Eye (tissue), 1 donor: ENCODE results near the gene TCF4.

ENCODE experiments used
- DNase-seq: peaks from one replicate; pipeline ENCODE4 v3.0.0-alpha.2; 2015

Gene TCF4

GRCh38 chr18:55283309-55283708, 304.7 kb downstream of the TCF4 start:
- no peak for DNase-seq

GRCh38 chr18:55280503-55280902, 307.5 kb downstream of the TCF4 start:
- DNase-seq = no peak

- DNase-seq = no peak
Observed at GRCh38 chr18:55275039-55275901, 312.7 kb downstream of the TCF4 start.

GRCh38 chr18:55272510-55273243, 315.3 kb downstream of the TCF4 start:
- DNase-seq = no peak

GRCh38 chr18:55269622-55270021, 318.4 kb downstream of the TCF4 start:
- DNase-seq = no peak

GRCh38 chr18:55268628-55269275, 319.2 kb downstream of the TCF4 start:
- DNase-seq = no peak

GRCh38 chr18:55268151-55268601, 319.8 kb downstream of the TCF4 start:
- DNase-seq = no peak

GRCh38 chr18:55266981-55267380, 321.0 kb downstream of the TCF4 start:
- no peak for DNase-seq

GRCh38 chr18:55265984-55266383, 322.0 kb downstream of the TCF4 start:
- no peak for DNase-seq

- DNase-seq = no peak
Observed at GRCh38 chr18:55265130-55265675, 322.8 kb downstream of the TCF4 start.

- no peak for DNase-seq
Observed at GRCh38 chr18:55264108-55264507, 323.9 kb downstream of the TCF4 start.

GRCh38 chr18:55262021-55262560, 325.9 kb downstream of the TCF4 start:
- no peak for DNase-seq

GRCh38 chr18:55261253-55261652, 326.7 kb downstream of the TCF4 start:
- no peak for DNase-seq

- DNase-seq = no peak
Observed at GRCh38 chr18:55258088-55258487, 329.9 kb downstream of the TCF4 start.

GRCh38 chr18:55256929-55257289, 331.1 kb downstream of the TCF4 start:
- DNase-seq = no peak

- no peak for DNase-seq
Observed at GRCh38 chr18:55256226-55256928, 331.6 kb downstream of the TCF4 start.

GRCh38 chr18:55253814-55254213, 334.2 kb downstream of the TCF4 start:
- DNase-seq = no peak

- DNase-seq = no peak
Observed at GRCh38 chr18:55252901-55253300, 335.1 kb downstream of the TCF4 start.

GRCh38 chr18:55252053-55252675, 335.8 kb downstream of the TCF4 start:
- no peak for DNase-seq

- peak; percentile 68 for DNase-seq
Observed at GRCh38 chr18:55251254-55251971, 336.6 kb downstream of the TCF4 start.

GRCh38 chr18:55250768-55251173, 337.2 kb downstream of the TCF4 start:
- no peak for DNase-seq
